Common myeloid progenitor, CD34-positive (primary cell): ENCODE results near the gene FMNL2.

Experiments
- CTCF ChIA-PET: fragments of 350-600 bp; sonication (Branson Sonifier 250); formaldehyde crosslinking; loops from one replicate; lab custom pipeline; 2021; ENCODE audit warnings: antibody characterized with exemption; lab: Charles Lee
- POLR2A ChIA-PET: fragments of 350-600 bp; sonication (Branson Sonifier 250); formaldehyde crosslinking; loops from one replicate; lab custom pipeline; 2021; ENCODE audit warnings: antibody characterized with exemption; lab: Charles Lee
- DNase-seq, 3 donors: peaks; one replicate each; pipeline versions ENCODE4 v3.0.0 to v3.0.0-alpha.2; 2013
- H3K27ac ChIP-seq, 2 experiments: 1 replicate in 1 of 2; 2 replicates in 1 of 2; pipeline ENCODE4 v1.7.0; 2013; ENCODE audit warnings: inconsistent platforms in 2 of 2, low read length in 2 of 2, mild to moderate bottlenecking in 2 of 2, low read depth in 1 of 2, moderate library complexity in 1 of 2; ENCODE audit not compliant: severe bottlenecking in 2 of 2, insufficient read depth in 1 of 2, poor library complexity in 1 of 2
- H3K27me3 ChIP-seq, 5 experiments: replicated peaks in 2 of 5; 1 replicate in 3 of 5; 2 replicates in 2 of 5; pipeline versions ENCODE4 v1.6.1 to v1.7.0; 2013; ENCODE audit warnings: low read length in 4 of 5, mild to moderate bottlenecking in 2 of 5, moderate library complexity in 2 of 5, inconsistent platforms in 1 of 5; ENCODE audit not compliant: insufficient read depth in 5 of 5, control insufficient read depth in 4 of 5
- H3K36me3 ChIP-seq, 4 experiments: 1 replicate in 2 of 4; 2 replicates in 2 of 4; pipeline versions ENCODE4 v1.6.1 to v1.7.0; 2013; ENCODE audit warnings: low read length in 3 of 4, control low read depth in 1 of 4, mild to moderate bottlenecking in 1 of 4; ENCODE audit not compliant: control insufficient read depth in 4 of 4, insufficient read depth in 4 of 4
- H3K4me1 ChIP-seq, 4 experiments: 1 replicate in 3 of 4; 2 replicates in 1 of 4; pipeline versions ENCODE4 v1.6.1 to v1.7.1; 2013; ENCODE audit warnings: low read length in 3 of 4, mild to moderate bottlenecking in 3 of 4, control low read depth in 1 of 4, inconsistent platforms in 1 of 4, moderate library complexity in 1 of 4; ENCODE audit not compliant: control insufficient read depth in 4 of 4, insufficient read depth in 4 of 4; ENCODE audit errors: control extremely low read depth in 1 of 4
- H3K4me3 ChIP-seq, 7 experiments: 1 replicate in 4 of 7; 2 replicates in 3 of 7; pipeline versions ENCODE4 v1.5.1 to v1.7.0; 2013; ENCODE audit warnings: mild to moderate bottlenecking in 7 of 7, low read length in 6 of 7, moderate library complexity in 6 of 7, inconsistent platforms in 2 of 7, low read depth in 2 of 7, control low read depth in 1 of 7; ENCODE audit not compliant: insufficient read depth in 4 of 7, control insufficient read depth in 1 of 7; ENCODE audit errors: extremely low read depth in 1 of 7
- H3K9me3 ChIP-seq, 5 experiments: 1 replicate in 4 of 5; 2 replicates in 1 of 5; pipeline versions ENCODE4 v1.6.1 to v1.7.1; 2013; ENCODE audit warnings: low read length in 4 of 5, mild to moderate bottlenecking in 2 of 5, inconsistent platforms in 1 of 5, low read depth in 1 of 5, moderate library complexity in 1 of 5; ENCODE audit not compliant: control insufficient read depth in 4 of 5, insufficient read depth in 2 of 5; ENCODE audit errors: control extremely low read depth in 1 of 5
- WGBS: methylation state at CpG from one replicate; pipeline ENCODE4 v1.1.5; 2013; ENCODE audit not compliant: insufficient coverage; 5-methylcytosine and 5-hydroxymethylcytosine counted together

Gene FMNL2

GRCh38 chr2:152557273-152557888 lies 222.4 kb downstream of the FMNL2 start:
- no peaks in the 10 kb centered on the region for H3K4me1 ChIP-seq
- no peaks in the 10 kb centered on the region for H3K36me3 ChIP-seq
- no peak overlapping the region for H3K4me3 ChIP-seq

DNA sequence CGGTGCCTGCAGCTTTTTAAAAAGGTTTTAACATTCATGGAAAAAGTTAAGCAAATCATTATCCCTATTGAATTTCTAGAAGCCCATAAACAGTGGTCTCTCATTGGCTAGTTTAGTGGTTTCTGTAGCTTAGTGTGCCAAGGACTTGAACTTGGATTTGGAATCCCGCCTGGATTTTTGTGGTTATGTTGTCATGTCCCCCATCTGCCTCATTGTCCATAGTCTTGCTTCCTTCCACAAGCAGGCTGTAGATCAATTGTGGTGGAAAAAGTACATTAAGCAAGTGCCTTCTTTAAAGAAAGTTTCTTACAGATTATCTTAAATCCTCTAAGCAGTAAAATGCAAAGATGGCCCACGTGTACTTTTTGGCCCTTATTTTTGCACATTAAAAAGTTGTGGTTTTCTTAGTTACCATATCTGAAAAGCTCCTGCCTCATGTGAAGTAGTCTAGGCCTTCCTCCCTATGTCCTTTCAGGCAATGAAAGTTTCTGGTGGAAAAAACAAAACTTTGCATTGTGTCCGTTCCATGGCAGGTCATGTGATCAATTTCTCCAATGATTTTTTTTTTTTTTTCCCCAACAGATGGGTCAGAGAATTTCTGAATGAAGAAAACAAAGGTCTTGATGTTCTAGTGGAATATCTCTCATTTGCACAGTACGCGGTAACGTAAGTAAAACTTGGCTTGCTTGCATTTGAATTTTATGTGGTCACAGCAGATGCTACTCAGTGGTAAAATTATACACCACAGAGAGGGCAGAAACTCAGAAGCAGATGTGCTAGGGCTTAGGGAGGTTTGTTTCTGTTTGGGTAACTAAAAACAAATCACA lies 223.4 kb downstream of the FMNL2 start:
- Histone ChIP-seq H3K4me3 (no peak overlapping the region), H3K9me3 (no peaks in the 10 kb centered on the region), H3K36me3 (no peaks in the 10 kb centered on the region), H3K27me3 (no peaks in the 10 kb centered on the region), H3K4me1 (no peaks in the 10 kb centered on the region), H3K27ac (no peak overlapping the region)
- ChIA-PET POLR2A (interaction anchor here (0.6 kb wide), 1 partner anchor 90 kb away, joined by 3 read pairs; no protein-coding TSS in a partner anchor), CTCF (interaction anchor here (1.0 to 5.5 kb wide), 3 partner anchors 9 to 77 kb away, joined by 3 to 18 read pairs (median 5); no protein-coding TSS in a partner anchor)
- no peak for DNase-seq
- WGBS = 84% methylated on average over 7 of the region's 7 CpGs

More at GRCh38 chr2:152557273-152557888, 222.4 kb downstream of the FMNL2 start:
- H3K27me3 ChIP-seq = no peaks in the 10 kb centered on the region
- WGBS = 100% methylated on average over 1 of the region's 4 CpGs
- ChIA-PET POLR2A (no interaction called here), CTCF (interaction anchor here (1.0 to 5.5 kb wide), 4 partner anchors 10 to 78 kb away, joined by 3 to 18 read pairs (median 4); no protein-coding TSS in a partner anchor)
- H3K27ac ChIP-seq = no peak overlapping the region
- DNase-seq = no peak
- H3K9me3 ChIP-seq = no peaks in the 10 kb centered on the region

- H3K36me3 ChIP-seq = no peaks in the 10 kb centered on the region
- no peaks in the 10 kb centered on the region for H3K27me3 ChIP-seq
- ChIA-PET POLR2A (interaction anchor here (0.6 kb wide), 1 partner anchor 91 kb away, joined by 3 read pairs; no protein-coding TSS in a partner anchor), CTCF (no interaction called here)
- DNase-seq = no peak
- 91% methylated on average over 3 of the region's 4 CpGs for WGBS
- H3K4me1 ChIP-seq = no peaks in the 10 kb centered on the region
- H3K9me3 ChIP-seq = no peaks in the 10 kb centered on the region
- H3K4me3 ChIP-seq = no peak overlapping the region
- H3K27ac ChIP-seq = no peak overlapping the region
Measured at GRCh38 chr2:152559008-152559407, 224.0 kb downstream of the FMNL2 start.

DNA sequence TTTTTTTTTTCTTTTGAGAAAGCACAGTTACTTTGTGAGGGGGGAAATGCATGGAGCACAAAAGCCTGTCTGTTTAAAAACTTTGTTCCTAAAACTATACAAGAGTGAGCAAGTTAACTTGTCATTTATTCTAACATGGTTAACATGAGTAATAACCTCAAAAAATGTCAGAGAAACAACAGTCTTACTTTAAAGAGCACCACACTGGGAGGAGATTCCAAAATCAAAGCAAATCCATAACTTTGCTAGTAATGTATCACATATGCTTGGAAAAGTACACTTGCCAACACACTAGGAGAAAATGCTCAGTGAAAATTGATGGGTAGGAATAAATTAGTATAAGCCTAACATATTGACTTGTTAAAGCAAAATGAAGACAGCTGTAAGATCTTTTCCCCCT lies 225.2 kb downstream of the FMNL2 start:
- ChIA-PET POLR2A (no interaction called here), CTCF (interaction anchor here (2.0 kb wide), 1 partner anchor 75 kb away, joined by 6 read pairs; no protein-coding TSS in a partner anchor)
- H3K27me3 ChIP-seq = no peaks in the 10 kb centered on the region
- DNase-seq = no peak
- no peaks in the 10 kb centered on the region for H3K4me1 ChIP-seq
- H3K9me3 ChIP-seq = no peaks in the 10 kb centered on the region
- H3K36me3 ChIP-seq = no peaks in the 10 kb centered on the region
- H3K27ac ChIP-seq = no peak overlapping the region
- H3K4me3 ChIP-seq = no peak overlapping the region

- CTCF ChIA-PET = interaction anchor here (0.7 to 2.0 kb wide), 2 partner anchors 18 to 74 kb away, joined by 3 to 6 read pairs; no protein-coding TSS in a partner anchor
- WGBS = 97% methylated on average over 3 of the region's 6 CpGs
- no peaks in the 10 kb centered on the region for H3K36me3 ChIP-seq
- no peak overlapping the region for H3K4me3 ChIP-seq
- POLR2A ChIA-PET = no interaction called here
- H3K4me1 ChIP-seq = no peaks in the 10 kb centered on the region
- H3K27me3 ChIP-seq = no peaks in the 10 kb centered on the region
- H3K9me3 ChIP-seq = no peaks in the 10 kb centered on the region
- no peak for DNase-seq
- no peak overlapping the region for H3K27ac ChIP-seq
Measured at GRCh38 chr2:152560873-152561595, 226.1 kb downstream of the FMNL2 start.

DNA sequence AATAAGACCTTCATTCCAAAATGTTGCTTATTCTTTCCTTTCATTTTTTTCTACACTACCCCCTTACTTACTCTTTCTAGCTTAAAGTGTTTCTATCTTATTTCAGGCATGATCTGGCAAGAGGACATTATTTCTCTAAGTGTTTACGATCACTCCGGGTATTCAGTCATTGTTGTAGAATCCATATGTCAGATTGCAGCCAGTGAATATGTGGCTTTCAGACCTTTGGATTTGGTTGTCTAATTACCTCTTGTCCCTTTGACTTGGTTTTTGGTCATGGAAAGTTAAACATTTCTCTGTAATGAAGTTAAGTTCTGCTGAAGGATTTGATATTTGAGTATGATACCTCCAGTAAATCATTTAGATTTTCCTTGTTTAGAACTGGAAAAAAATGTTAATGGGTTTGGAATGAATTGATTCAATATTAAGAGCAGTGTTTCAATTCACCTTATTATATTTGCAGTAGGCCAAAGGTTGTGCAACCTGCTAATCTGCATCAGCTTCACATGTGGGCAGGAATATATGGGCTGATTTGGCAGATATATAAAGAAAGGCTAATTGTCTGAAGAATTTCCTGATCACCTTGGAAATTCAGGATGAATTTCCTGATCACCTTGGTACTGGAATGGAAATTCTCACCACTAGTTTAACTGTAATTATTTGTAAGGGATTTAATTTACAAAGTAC lies 227.4 kb downstream of the FMNL2 start:
- DNase-seq = no peak
- Histone ChIP-seq H3K36me3 (no peaks in the 10 kb centered on the region), H3K4me1 (no peaks in the 10 kb centered on the region), H3K9me3 (no peaks in the 10 kb centered on the region), H3K4me3 (no peak overlapping the region), H3K27me3 (no peaks in the 10 kb centered on the region), H3K27ac (no peak overlapping the region)
- POLR2A ChIA-PET = no interaction called here
- 100% methylated on average over 2 of the region's 2 CpGs for WGBS
- CTCF ChIA-PET = no interaction called here
